DMS53 treated with DMSO at 0.1 percent for 48 hours (cell line): ENCODE results near the gene TAF11L6.
"Not testable (repeated sequence)": the region's sequence is repeated elsewhere in the genome, so short reads cannot be mapped to it uniquely, and the experiment has no call there.

Experiments used
- DNase-seq: peaks from one replicate; lab custom pipeline; 2025; ENCODE audit not compliant: unreplicated experiment; lab: John Stamatoyannopoulos, UW

Gene TAF11L6

DNA sequence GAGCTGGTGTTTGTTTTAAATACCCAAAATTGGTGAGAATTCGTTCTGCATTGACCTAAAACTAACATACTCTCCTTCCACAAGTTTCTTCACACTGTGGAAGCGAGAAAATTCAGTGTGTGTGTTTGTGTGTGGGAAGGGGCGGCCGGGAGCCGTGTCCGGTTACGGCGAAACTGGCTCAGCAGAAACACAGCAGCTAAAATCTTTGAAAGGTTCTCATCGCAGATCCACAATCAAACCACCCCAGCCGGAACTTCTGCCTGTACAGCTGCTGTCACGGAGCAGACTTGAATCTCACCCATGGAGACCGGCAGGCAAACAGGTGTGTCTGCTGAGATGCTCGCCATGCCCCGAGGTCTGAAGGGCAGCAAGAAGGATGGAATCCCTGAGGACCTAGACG is at the start of gene TAF11L6:
Gene TAF11L6, plus strand, starts transcription at position 301 of the 400 bp plus-strand sequence.
- DNase-seq: not testable (repeated sequence)

DNA sequence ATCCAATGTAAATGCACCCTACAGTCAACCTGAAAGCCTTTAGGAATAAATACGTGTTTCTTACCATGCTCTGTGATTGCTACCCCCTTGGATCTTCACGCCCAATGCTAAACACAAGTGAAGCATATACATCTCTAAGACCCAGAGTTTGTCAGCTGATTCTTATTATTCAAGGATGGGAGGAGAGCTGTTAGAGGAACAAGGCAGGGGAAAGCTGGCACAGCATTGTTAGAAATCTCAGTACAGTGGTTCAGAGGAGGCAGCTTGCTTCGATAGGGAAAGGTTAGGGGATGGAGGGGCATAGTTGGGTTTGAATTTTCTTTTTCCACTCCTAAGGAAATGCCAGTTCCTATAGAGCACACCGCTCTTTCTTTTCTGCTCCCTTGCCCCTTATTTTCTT is 47.1 kb upstream of the TAF11L6 start:
- no peak for DNase-seq

DNA sequence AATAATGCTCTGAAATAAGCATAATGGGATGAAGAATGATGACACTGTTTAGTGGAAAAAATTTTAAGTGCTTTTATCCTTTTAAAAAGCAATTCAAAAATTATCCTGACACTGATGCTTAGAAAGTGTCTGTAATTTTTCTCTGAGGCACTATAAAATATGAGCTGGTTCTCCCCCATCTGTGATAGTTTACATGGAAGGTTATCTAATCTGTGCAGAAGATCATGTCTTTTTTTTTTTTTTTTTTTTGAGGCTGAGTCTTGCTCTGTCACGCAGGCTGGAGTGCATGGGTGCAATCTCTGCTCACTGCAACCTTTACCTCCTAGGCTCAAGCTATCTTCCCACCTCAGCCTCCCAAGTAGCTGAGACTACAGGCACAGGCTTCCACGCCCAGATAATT is 45.7 kb upstream of the TAF11L6 start:
- no peak for DNase-seq

DNA sequence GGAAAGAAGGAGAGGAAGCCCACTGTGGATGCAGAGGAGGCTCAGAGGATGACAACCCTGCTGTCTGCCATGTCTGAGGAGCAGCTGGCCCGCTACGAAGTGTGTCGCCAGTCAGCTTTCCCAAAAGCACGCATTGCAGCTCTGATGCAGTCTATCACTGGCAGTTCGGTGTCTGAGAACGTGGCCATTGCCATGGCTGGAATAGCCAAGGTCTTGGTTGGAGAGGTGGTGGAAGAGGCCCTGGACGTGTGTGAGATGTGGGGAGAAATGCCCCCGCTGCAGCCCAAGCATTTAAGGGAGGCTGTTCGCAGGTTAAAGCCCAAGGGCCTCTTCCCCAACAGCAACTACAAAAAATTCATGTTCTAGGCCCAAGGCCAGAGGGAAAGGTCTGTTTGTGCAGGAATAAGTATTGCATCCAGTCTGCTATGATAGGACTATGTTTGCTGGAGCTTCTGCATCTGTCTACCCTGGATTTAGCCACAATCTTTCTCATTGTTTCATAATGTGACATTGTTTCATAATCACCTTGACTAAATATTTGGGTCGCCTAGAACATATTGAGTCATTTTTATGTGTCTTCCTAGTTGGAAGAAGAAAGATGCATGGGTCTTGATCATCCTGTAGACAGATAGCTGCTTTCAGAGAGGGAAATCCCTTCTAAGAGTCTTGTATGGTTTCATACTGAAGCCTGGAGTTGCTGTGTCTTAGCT is 41.9 kb upstream of the TAF11L6 start:
- not testable (repeated sequence) for DNase-seq

DNA sequence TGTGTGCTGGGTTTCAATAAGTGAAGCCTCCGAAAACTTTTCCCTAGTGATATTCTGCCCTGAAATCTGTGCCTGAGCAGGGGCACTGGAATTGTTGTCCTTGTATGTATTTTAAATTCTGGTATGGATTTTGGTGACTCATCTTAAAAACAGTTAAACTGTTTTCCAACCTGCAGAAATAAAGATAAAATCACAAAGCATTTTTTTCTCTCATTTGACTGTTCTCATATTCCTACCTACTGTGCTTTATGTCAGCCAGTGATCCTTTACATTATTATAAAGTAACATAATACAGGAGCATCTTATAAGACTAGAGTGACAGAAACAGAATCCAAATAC is 41.3 kb upstream of the TAF11L6 start:
- DNase-seq: no peak

DNA sequence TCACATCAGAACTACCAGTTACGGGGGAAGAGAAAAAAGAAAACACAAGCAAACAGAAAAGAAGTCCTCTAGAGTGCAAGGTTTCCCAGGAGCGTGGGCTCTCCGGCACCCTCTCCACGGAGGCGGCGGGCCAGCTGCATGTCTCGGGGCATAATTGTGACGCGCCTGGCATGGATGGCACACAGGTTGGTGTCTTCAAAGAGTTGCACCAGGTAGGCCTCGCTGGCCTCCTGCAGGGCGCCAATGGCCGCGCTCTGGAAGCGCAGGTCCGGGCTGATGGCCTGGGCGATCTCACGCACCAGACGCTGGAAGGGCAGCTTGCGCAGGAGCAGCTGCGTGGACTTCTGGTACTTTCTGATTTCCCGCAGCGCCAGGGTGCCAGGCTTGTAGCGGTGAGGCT is 37.2 kb upstream of the TAF11L6 start:
- DNase-seq: not testable (repeated sequence)

DNA sequence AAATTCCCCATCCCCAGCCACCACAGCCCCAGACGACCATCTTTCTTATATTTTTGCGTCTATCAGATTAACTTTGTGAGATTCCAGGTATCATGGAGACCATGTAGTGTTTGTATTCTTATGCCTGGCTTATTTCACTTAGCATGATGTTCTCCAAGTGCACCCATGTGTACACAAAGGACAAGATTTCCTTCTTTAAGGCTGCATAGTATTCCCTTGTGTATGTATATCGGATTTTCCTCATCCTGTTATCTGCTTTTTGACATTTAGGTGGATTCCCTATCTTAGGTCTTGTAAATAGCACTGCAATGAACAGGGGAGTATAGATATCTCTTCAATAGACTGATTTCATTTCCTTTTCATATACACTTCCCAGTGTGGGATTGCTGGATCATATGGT is 35.7 kb upstream of the TAF11L6 start:
- DNase-seq: no peak

DNA sequence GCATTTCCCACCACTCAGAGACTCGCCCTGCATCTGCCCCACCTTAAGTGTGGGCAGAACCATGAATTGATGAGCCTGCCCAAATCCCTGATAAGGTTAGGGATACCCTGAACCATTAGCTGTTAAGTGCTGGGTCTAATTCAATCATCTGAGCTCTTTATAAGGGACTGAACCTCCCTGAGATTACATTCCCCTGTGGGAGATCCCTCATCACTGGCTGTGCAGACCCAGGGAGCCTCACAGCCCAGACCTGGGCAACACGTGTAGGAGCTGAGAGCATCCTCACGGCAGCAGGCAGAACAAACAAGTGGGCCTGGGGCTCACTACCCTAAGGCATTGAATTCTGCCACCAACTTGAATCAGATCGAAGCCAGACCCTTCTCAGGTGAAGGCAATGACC is 31.0 kb upstream of the TAF11L6 start:
- DNase-seq: no peak

DNA sequence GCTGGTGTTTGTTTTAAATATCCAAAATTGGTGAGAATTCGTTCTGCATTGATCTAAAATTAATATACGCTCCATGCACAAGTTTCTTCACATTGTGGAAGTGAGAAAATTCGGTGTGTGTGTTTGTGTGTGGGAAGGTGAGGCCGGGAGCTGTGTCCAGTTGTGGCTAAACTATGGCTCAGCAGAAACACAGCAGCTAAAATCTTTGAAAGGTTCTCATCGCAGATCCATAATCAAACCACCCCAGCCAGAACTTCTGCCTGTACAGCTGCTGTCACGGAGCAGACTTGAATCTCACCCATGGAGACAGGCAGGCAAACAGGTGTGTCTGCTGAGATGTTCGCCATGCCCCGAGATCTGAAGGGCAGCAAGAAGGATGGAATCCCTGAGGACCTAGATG is 30.5 kb upstream of the TAF11L6 start, which contains the start of gene TAF11L2:
Gene TAF11L2, plus strand, starts transcription at position 301 of the 400 bp plus-strand sequence.
- DNase-seq: not testable (repeated sequence)

DNA sequence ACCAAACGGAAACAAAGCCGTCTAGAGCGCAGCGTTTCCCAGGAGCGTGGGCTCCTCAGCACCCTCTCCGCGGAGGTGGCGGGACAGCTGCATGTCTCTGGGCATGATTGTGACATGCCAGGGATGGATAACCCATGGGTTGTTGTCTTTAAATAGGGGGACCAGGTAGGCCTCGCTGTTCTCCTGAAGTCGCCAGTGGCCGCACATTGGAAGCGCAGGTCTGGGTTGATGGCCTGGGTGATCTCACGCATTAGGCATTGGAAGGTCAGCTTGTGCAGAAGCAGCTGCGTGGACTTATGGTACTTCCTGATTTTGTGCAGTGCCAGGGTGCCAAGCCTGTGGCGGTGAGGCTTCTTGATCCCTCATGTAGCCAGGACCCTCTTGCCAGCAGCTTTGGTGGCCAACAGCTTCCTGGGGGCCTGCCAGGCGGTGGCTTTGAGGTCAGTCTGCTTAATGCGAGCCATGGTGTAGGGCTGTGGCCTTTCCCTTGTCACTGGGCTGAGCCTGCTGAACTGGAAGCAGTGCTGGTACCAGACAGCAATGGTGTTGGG is 16.6 kb upstream of the TAF11L6 start:
- DNase-seq: no peak

DNA sequence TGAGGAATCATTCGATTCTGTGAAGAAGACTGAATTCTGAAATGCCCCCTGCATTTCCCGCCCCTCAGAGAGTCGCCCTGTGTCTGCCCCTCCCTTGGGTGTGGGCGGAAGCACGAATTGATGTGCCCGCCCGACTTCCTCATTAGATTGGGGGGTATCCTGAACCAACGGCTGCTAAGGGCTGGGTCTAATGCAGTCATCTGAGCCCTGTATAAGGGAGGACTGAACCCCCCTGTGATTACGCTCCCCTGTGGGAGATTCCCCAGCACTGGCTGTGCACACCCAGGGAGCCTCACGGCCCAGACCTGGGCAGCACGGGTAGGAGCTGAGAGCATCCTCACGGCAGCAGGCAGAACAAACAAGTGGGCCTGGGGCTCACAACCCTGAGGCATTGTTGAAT is 10.9 kb upstream of the TAF11L6 start:
- not testable (repeated sequence) for DNase-seq

DNA sequence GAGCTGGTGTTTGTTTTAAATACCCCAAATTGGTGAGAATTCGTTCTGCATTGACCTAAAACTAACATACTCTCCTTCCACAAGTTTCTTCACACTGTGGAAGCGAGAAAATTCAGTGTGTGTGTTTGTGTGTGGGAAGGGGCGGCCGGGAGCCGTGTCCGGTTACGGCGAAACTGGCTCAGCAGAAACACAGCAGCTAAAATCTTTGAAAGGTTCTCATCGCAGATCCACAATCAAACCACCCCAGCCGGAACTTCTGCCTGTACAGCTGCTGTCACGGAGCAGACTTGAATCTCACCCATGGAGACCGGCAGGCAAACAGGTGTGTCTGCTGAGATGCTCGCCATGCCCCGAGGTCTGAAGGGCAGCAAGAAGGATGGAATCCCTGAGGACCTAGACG is 10.4 kb upstream of the TAF11L6 start, which contains the start of gene TAF11L3:
Gene TAF11L3, plus strand, starts transcription at position 301 of the 400 bp plus-strand sequence.
- not testable (repeated sequence) for DNase-seq

DNA sequence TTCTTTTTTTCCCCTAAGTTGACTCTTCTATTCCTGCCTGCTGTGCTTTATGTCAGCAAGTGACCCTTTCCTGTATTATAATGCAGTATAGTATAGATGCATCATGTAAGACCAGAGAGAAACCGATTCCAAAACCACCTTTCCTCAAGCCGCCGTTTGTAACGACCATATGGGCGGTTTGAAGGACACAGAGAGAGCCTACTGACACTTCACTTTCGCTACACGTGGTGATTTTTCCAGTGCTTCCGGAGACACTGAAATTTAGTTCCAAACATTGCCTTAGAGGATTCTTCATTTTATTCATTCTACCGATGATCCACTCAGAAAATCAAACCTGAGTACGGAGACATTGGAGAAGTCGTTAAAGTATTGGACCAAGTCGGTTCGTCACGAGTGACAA is 9.0 kb upstream of the TAF11L6 start:
- DNase-seq: not testable (repeated sequence)

DNA sequence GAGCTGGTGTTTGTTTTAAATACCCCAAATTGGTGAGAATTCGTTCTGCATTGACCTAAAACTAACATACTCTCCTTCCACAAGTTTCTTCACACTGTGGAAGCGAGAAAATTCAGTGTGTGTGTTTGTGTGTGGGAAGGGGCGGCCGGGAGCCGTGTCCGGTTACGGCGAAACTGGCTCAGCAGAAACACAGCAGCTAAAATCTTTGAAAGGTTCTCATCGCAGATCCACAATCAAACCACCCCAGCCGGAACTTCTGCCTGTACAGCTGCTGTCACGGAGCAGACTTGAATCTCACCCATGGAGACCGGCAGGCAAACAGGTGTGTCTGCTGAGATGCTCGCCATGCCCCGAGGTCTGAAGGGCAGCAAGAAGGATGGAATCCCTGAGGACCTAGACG is 7.0 kb upstream of the TAF11L6 start, which contains the start of gene TAF11L4:
Gene TAF11L4, plus strand, starts transcription at position 301 of the 400 bp plus-strand sequence.
- not testable (repeated sequence) for DNase-seq

DNA sequence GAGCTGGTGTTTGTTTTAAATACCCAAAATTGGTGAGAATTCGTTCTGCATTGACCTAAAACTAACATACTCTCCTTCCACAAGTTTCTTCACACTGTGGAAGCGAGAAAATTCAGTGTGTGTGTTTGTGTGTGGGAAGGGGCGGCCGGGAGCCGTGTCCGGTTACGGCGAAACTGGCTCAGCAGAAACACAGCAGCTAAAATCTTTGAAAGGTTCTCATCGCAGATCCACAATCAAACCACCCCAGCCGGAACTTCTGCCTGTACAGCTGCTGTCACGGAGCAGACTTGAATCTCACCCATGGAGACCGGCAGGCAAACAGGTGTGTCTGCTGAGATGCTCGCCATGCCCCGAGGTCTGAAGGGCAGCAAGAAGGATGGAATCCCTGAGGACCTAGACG is 3.5 kb upstream of the TAF11L6 start, which contains the start of gene TAF11L5:
Gene TAF11L5, plus strand, starts transcription at position 301 of the 400 bp plus-strand sequence.
- not testable (repeated sequence) for DNase-seq

DNA sequence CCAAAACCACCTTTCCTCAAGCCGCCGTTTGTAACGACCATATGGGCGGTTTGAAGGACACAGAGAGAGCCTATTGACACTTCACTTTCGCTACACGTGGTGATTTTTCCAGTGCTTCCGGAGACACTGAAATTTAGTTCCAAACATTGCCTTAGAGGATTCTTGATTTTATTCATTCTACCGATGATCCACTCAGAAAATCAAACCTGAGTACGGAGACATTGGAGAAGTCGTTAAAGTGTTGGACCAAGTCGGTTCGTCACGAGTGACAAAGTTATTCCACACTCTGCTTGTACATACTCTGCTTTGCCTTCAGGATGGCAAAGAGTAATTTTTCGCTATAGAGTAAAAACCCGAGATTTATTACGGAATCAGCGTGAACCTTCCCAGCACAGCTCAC is 2.0 kb upstream of the TAF11L6 start:
- DNase-seq: not testable (repeated sequence)
